ENCODE results near the gene CTSE.
"Not testable (repeated sequence)": the region's sequence is repeated elsewhere in the genome, so short reads cannot be mapped to it uniquely, and the experiment has no call there.

CTSE gene

DNA sequence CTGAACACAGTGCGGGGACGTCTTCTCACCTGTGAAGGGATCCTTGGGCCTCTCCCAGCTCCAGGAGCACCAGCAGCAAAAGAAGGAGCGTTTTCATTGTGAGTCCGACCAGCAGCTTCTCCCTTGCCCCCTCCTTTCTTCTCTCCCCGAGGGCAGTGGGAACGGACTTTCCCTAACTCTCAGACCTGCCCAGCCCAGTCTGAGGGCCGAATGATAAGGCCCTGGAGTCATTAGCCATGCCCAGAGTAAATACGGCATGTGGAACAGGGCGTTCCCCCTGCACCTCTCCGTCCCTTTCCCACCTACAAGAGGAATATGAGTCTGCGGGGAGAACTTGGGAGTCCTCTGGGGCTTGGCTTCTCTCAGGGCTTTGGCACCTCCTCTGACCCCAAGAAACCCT lies at the start of gene CTSE:
TSS of gene CTSE (minus strand) at position 201 of the 400 bp plus-strand sequence. CDS start at position 97, 104 bp downstream.
- DNase-seq (ENCODE audit: low spot score) = no peak

DNA sequence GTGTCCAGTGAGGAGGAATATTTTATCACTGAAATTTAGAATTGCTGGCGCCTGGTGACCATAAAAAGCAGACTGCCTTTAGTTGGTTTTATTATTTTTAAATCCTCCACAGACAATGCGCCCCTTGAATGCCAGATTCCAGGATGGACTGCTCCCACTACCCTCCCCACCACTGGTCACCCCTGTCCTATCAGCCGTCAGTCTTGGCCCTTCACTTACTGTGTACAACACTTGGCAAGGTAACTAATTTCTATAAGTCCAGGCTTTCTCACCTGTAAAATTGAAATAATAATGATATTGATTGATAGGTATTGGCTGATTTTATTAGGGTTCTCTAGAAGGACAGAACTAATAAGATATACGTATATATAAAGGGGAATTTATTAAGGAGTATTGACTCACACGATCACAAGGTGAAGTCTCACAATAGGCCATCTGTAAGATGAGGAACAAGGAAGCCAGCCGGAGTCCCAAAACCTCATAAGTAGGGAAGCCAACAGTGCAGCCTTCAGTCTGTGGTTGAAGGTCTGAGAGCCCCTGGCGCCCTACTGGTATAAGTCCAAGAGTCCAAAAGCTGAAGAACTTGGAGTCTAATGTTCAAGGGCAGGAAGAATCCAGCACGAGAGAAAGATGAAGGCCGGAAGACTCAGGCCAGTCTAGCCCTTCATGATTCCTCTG lies 47.1 kb upstream of the CTSE start:
- no peak for DNase-seq (ENCODE audit: low spot score)

DNA sequence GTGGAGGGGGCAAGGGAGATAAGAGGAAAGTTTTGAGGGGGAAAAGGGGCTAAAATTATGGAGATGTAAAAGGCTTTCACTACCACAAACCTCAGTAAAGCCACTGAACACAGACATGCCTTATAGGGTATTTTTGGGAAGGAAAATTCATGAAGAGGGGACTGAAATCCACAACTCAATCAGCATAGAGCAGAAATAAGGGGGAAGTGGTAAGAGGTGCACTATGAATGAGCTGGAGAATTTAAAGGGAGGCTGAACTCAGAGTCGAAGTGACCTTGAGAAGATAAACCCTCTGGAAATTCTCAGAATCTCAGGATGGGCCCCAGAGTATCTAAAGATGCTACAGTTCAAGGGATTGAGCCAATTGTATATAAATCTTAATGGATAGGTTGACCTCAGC lies 44.6 kb upstream of the CTSE start:
- DNase-seq (ENCODE audit: low spot score) = no peak

DNA sequence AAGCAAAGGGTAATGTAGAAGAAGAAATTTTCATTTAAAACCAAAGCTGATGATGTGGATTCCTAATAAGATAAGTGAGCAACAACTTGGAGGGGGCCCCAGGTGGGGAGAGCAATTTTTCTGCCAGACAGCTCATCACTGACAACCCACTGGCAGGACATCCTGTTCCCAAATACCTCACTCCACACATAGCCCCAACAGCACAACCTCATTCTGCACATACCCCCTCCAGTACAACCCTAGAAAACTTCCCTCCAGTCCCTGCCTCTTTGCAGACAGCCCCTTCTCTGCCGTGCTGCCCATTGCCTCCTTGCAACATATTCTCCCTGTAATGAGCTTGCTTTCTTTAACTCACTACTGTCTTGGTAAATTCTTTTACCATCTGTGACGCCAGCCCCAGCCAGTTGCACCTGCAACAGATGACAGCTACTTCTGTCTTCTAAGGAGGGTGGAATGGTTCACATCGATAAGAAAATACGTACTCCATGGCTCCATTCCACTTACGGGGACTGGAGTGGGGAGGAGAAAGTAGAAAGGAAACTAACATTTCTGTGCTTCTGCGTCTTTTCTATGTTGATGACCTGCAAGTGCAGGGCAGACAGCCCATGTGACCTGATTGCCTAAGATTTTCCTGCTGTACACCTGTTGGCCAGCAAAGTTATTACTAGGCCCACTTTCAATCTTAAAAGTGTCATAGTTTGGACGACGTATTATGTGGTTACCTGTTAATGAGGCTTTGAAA lies 44.0 kb upstream of the CTSE start:
- DNase-seq (ENCODE audit: low spot score) = no peak

DNA sequence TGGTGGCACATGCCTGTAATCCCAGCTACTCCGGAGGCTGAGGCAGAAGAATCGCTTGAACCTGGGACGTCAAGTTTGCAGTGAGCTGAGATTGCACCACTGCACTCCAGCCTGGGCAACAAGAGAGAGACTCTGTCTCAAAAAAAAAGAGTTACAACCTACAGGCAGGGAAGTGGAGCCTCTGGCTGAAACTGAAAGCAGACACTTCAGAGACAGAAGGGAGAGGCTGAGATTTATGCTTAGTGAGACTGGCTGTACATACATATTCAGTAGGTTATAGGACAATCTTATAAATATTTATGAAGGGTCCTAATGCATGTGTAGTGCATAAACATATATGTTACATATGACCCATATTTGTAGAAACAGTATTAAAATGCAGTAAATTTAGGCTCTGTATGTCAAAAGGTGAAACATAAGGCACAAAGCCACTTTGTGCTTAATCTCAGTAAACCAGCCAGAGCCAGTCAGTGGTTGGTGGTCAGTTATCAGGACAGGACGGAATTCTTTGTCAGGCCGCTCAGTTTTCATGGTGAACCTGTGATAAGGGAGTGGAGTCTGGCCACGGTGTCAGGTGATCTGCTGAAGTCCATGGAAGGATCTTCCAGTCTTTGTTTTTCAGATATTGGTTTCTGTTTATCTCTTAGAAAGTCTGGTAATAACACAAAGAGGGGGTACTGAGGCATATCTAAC lies 42.9 kb upstream of the CTSE start:
- DNase-seq (ENCODE audit: low spot score) = no peak

DNA sequence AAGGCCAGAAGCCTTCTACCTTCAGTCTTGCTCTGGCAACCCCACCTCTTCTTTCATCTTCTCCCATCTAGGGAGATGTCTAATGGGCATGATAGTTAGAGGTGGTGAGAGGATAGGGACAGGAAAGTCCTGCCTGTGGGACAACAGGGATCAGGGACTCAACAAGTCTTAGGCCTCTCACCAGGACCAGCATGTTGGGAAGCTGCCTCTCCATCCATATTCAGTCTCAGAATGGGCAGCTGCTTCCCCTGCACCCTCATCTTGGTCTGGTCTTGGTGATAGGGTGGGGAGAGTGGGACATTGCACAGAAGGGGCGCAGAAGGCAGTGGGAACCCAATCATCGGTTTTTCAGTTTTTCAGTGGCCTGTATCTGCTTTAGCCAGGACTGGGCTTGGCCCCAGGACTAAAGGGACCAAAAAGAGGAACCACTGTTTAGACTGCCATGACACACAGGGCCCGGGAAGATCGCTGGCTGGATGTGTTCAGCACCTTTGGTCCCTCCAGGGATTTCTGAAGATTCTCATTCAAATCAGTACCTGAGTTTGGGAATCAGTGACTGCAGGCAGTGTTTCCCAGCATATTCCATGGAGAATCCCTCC lies 42.0 kb upstream of the CTSE start:
- DNase-seq (ENCODE audit: low spot score) = no peak

DNA sequence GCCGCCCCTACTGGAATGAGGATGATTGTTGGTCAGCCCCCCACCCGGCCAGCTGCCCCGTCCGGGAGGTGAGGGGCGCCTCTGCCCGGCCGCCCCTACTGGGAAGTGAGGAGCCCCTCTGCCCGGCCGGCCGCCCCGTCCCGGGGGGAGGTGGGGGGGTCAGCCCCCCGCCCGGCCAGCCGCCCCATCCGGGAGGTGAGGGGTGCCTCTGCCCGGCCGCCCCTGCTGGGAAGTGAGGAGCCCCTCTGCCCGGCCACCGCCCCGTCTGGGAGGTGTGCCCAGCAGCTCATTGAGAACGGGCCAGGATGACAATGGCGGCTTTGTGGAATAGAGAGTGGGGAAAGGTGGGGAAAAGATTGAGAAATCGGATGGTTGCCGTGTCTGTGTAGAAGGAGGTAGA lies 40.8 kb upstream of the CTSE start:
- DNase-seq (ENCODE audit: low spot score) = not testable (repeated sequence)

DNA sequence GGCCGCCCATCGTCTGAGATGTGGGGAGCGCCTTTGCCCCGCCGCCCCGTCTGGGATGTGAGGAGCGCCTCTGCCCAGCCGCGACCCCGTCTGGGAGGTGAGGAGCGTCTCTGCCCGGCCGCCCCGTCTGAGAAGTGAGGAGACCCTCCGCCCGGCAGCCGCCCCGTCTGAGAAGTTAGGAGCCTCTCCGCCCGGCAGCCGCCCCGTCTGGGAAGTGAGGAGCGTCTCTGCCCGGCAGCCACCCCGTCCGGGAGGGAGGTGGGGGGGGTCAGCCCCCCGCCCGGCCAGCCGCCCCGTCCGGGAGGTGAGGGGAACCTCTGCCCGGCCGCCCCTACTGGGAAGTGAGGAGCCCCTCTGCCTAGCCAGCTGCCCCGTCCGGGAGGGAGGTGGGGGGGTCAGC lies 40.3 kb upstream of the CTSE start:
- DNase-seq (ENCODE audit: low spot score) = not testable (repeated sequence)

DNA sequence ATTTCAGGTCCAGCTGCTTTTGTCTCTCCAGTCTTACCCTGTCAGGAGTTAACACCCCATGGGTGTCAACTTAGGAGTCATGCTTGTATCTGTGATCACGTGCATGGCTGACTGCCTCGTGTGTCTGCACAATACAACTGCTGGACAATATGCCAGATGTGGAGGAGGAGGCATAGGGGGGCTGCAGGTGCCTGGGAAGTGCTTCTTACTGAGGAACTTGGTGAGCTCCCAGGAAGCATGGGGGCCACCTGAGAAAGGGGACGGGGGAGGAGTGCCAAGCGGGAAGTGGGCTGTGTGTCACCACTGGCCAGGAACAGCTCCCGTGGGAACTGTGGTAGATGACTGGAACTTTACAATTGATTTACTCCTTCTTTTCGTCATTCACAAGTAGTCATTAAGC lies 38.8 kb upstream of the CTSE start:
- no peak for DNase-seq (ENCODE audit: low spot score)

DNA sequence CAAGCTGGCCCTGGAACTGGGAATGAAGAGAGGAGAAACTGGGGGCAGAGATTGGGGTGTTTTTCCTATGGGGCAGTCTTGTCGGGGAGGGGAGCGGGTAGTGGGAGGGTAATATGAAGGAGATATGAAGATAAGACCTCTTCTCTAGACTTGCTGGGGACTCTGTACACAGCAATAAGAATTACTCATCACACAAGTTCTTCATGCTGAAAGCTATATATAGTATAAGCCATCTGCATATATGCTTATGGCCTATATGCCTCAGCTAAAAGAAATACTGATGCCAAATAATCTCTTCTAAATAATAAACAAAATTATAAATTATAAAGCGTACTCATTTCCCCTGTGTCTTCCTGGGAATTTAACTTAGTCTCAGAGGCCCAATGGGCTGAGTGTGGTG lies 37.1 kb upstream of the CTSE start:
- DNase-seq (ENCODE audit: low spot score) = no peak

DNA sequence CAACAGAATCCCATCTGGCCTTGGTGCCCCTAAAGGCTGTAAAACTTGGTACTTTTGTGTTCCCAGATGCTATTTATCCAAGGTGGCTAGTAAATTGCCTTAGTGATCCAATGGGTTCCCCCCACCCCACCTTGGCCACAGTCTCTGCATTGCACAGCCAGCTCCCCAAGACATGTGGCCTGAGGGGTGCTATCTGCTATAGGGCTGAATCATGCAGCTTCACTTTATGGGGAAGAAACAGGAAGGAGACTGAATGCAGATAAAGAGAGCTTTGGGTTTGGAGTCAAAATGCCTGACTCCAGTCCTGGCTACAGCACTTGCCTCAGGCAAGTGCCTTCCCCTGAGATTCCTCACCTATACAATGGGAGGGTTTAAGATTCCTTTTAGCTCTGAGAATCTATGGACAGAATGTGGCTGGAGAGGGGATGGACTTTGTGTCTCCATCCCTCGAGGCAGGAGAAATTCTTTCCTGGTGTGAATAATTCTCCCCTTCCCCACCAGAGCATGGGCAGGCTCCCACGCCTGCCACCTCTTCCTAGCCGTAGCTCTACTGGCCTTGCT lies 35.7 kb upstream of the CTSE start:
- DNase-seq (ENCODE audit: low spot score) = no peak

DNA sequence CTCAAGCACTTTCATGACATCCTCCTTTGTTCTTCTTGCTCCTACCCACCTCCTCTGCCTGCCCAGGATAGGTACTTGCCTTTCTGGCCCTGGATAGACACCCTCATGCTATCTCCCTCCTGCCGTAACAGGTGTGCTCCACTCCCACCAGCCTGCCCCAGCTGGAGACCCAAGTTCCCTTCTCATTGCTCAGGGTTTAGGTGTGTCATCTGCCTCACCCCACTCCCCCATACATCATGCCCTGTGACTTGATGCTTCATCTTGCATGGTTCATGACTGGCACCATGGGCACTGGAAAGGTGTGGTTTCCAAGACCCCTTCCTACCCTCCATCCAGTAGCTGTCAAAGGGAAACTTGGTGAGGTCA lies 35.2 kb upstream of the CTSE start:
- DNase-seq (ENCODE audit: low spot score) = no peak

DNA sequence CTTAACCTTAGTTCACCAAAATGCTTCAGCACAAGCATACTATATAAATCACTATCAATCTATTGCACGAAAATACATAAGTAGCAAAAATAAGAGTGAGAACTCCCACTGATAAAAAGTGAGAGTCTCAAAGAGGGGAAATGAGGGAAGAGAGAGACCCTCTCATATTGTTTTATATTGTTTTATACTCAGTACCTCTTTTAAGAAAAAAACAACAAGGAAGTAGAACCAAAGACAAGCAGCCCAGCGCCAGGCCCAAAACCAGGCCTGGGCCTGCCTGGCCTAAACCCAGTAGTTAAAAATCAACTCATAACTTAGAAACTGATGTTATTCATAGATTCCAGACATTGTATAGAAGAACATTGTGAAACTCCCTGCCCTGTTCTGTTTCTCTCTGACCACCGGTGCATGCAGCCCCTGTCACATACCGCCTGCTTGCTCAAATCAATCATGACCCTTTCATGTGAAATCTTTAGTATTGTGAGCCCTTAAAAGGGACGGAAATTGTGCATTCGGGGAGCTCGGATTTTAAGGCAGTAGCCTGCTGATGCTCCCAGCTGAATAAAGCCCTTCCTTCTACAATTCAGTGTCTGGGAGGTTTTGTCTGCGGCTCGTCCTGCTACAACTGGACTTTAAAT lies 34.7 kb upstream of the CTSE start:
- not testable (repeated sequence) for DNase-seq (ENCODE audit: low spot score)

DNA sequence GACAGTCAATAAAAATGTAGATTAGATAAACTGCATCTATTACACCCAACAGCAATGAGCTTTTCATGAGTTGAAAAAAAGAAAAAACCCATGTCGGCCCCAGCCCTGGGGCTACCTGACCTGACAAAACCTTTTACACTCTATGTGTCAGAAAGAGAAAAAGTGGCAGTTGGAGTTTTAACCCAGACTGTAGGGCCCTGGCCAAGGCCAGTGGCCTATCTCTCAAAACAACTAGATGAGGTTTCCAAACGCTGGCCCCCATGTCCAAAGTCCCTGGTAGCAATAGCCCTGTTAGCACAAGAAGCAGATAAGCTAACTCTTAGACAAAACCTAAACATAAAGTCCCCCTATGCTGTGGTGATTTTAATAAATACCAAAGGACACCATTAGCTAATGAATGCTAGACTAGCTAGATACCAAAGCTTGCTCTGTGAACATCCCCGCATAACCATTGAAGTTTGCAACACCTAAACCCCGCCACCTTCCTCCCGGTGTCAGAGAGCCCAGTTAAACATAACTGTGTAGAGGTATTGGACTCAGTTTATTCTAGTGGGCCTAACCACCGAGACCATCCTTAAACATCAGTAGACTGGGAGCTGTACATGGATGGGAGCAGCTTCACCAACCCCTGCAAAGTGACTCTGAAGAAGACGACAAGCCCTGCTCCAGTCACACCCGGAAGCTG lies 32.1 kb upstream of the CTSE start:
- DNase-seq (ENCODE audit: low spot score) = not testable (repeated sequence)

DNA sequence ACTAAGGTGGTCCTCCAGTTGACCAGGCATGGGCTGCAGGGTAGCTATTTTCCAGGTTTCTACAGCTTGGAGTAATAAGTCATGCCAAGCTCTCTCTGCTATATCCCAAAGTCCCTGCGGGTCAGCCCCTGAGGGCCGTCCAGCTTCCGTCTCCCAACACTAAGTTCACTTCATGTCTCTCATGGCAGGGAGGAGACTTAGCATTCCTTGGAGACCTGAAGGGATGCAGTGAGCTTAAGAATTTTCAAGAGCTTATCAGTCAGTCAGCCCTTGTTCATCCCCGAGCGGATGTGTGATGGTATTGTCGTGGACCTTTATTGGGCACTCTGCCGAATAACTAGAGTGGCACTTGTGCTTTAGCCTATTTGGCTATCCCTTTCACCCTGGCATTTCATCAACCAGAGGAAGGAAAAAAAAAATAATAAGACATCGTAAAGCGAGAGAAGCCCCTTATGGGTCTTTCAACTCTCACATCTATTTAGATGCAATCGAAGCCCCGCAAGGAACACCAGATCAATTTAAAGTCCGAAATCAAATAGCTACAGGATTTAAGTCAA lies 31.5 kb upstream of the CTSE start:
- DNase-seq (ENCODE audit: low spot score) = not testable (repeated sequence)

DNA sequence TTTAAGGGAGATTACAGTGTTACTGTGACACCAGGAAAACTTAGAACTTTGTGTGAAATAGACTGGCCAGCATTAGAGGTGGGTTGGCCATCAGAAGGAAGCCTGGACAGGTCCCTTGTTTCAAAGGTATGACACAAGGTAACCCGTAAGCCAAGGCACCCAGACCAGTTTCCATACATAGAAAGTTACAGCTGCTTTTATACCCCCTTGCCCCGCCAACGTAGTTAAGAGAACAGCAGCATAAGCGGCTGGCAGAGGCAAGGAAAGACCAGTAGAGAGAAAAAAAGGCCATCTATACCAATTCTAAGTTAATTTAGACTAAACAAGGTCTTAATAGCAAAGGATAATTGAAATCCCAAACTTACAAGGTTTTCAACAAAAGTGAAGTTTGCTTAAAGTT lies 29.9 kb upstream of the CTSE start:
- DNase-seq (ENCODE audit: low spot score) = not testable (repeated sequence)

DNA sequence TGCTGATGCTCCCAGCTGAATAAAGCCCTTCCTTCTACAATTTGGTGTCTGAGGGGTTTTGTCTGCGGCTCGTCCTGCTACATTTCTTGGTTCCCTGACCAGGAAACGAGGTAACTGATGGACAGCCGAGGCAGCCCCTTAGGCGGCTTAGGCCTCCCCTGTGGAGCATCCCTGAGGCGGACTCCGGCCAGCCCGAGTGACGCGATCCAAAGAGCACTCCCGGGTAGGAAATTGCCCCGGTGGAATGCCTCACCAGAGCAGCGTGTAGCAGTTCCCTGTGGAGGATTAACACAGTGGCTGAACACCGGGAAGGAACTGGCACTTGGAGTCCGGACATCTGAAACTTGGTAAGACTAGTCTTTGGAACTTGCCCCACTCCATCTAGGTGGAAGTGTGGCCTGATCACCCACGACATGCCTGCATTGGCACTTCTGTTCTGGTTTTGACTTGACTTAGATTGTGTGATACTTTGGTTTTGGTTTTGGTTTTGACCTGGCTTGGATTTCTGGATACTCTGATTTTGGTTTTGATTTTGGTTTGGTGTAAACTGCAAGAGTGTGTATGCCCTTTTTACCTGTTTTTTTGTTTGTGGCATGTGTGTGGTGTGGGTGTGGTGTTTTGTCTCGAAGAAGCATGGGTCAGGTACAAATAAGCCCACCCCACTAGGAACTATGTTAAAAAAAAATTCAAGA lies 29.4 kb upstream of the CTSE start, which contains the start of gene RHEX:
TSS of gene RHEX (plus strand) at position 255 of the 692 bp plus-strand sequence. CDS start 44,656 bp downstream, outside the sequence.
- not testable (repeated sequence) for DNase-seq (ENCODE audit: low spot score)

DNA sequence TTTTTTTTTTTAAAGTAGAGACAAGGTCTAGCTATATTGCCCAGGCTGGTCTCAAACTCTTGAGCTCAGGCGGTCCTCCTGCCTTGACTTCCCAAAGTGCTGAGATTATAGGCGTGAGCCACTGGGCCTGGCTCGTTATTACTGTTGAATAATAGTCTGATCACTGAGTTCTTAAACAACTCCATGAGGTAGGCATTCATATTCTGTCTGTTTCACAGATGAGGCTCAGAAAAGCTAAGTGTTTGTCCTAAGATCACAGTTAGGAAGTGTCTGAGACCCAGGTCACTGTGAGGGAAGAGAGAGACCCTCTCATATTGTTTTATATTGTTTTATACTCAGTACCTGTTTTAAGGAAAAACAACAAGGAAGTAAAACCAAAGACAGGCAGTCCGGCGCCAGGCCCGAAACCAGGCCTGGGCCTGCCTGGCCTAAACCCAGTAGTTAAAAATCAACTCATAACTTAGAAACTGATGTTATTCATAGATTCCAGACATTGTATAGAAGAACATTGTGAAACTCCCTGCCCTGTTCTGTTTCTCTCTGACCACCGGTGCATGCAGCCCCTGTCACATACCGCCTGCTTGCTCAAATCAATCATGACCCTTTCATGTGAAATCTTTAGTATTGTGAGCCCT lies 28.7 kb upstream of the CTSE start:
- DNase-seq (ENCODE audit: low spot score) = not testable (repeated sequence)

DNA sequence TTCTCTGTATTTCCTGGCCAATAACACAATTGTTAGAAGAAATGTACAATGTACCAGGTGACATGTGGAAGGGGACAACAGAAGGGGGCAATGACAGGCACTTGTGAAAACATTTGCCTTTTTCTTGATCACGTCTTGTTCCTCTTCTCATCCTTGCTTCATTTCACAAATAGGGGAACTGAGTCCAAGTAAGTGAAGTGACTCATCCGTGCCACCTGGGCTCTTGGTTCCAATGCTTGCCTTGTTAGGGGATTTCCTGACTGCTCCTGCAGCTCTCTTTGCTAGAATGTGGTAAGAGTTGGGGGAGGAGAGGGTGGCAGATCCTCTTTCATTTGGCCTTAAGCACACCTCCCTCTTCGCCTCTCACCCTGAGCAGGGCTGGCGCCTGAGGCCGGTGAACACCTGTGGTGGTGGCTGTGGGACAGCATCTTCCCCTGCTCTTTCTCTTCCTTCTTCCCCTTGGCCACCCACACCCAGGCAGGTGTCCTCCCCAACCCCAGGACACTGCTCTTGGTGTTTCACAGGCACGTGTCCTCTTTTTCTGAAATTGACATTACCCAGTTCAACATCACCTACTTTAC lies 27.1 kb upstream of the CTSE start:
- no peak for DNase-seq (ENCODE audit: low spot score)
